ENCODE results near the gene PGBD2. TPM values are rescaled to one million over a fixed set of nuclear protein-coding genes. Genes with fewer than 3 reads are reported as not detected.
A peak's percentile ranks its signal among the peaks of the same experiment; 100 is the strongest.

Gene PGBD2
- total RNA-seq, result 5.9 and 7.4 TPM in 2 replicates

GRCh38 chr1:248906009-248906752 lies at the start of gene PGBD2:
PGBD2 (plus strand) TSS chr1:248906235; CDS start chr1:248913863, 7,628 bp downstream.
- DNase-seq (ENCODE audit: low read depth) (peak; percentile 75), FAIRE-seq (no peak)
- peak within 1 kb of the TSS; percentile 72 for H3K4me3 ChIP-seq (ENCODE audit: low read depth, low read length)
- peak; percentile 77 for TF ChIP-seq CTCF (IDR thresholded peaks at IDR 0.05; ENCODE audit: insufficient read depth, low read length, severe bottlenecking)
- no peaks in the 10 kb centered on the region for H3K36me3 ChIP-seq (ENCODE audit: control insufficient read depth, insufficient read depth, low read length)
- H3K27me3 ChIP-seq (ENCODE audit: control insufficient read depth, insufficient read depth, low read length), result no peaks in the 10 kb centered on the region

GRCh38 chr1:248857201-248857600 lies 48.8 kb upstream of the PGBD2 start:
- no peak for TF ChIP-seq CTCF (IDR thresholded peaks at IDR 0.05; ENCODE audit: insufficient read depth, low read length, severe bottlenecking)
- Histone ChIP-seq H3K36me3 (ENCODE audit: control insufficient read depth, insufficient read depth, low read length) (peaks cover 22% of the 10 kb centered on the region), H3K27me3 (ENCODE audit: control insufficient read depth, insufficient read depth, low read length) (no peaks in the 10 kb centered on the region), H3K4me3 (ENCODE audit: low read depth, low read length) (peak overlapping the region; percentile 60)
- no peak for FAIRE-seq
- DNase-seq (ENCODE audit: low read depth), result no peak

- no peak for DNase-seq (ENCODE audit: low read depth)
- peaks cover 19% of the 10 kb centered on the region for H3K36me3 ChIP-seq (ENCODE audit: control insufficient read depth, insufficient read depth, low read length)
- no peak for TF ChIP-seq CTCF (IDR thresholded peaks at IDR 0.05; ENCODE audit: insufficient read depth, low read length, severe bottlenecking)
- no peaks in the 10 kb centered on the region for H3K27me3 ChIP-seq (ENCODE audit: control insufficient read depth, insufficient read depth, low read length)
- H3K4me3 ChIP-seq (ENCODE audit: low read depth, low read length), result peak overlapping the region; percentile 60
- FAIRE-seq, result no peak
Measured at GRCh38 chr1:248857749-248858095, 48.3 kb upstream of the PGBD2 start.

GRCh38 chr1:248858096-248858890 lies 47.7 kb upstream of the PGBD2 start:
- peak; percentile 60 for DNase-seq (ENCODE audit: low read depth)
- no peak for FAIRE-seq

More at GRCh38 chr1:248858096-248858890, 47.7 kb upstream of the PGBD2 start:
- Histone ChIP-seq H3K27me3 (ENCODE audit: control insufficient read depth, insufficient read depth, low read length) (no peaks in the 10 kb centered on the region), H3K4me3 (ENCODE audit: low read depth, low read length) (peak overlapping the region; percentile 60), H3K36me3 (ENCODE audit: control insufficient read depth, insufficient read depth, low read length) (peaks cover 19% of the 10 kb centered on the region)
- TF ChIP-seq CTCF (IDR thresholded peaks at IDR 0.05; ENCODE audit: insufficient read depth, low read length, severe bottlenecking), result peak; percentile 65

All from bronchial epithelial cell (primary cell).